Limb (tissue), 2 donors: ENCODE measurements around the gene PHF20.
"Not testable (repeated sequence)": the region's sequence is repeated elsewhere in the genome, so short reads cannot be mapped to it uniquely, and the experiment has no call there.

ENCODE experiments used
- DNase-seq, 2 donors: peaks; one replicate each; pipeline ENCODE4 v3.0.0-alpha.2; 2016; ENCODE audit errors: extremely low spot score in 2 of 2

The PHF20 gene

DNA sequence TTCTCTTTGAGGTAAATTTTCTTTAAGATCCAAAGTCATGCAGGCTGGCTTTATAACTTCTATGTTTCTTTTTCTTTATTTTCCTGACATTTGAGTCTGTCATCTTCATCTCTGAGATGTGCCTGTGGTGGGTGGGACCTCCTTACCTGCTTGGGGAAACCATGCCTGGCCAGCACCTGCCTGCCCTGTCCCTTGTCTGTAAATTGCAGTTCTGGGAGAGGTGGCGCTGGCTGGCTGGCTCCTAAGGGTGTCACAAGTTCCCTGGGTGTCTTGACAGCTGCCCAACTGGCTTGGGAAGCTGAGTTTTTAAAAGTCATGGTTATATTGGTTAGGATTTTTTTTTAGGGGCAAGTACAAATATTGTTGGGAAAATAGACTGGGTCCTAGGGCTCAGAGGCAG lies 146.2 kb downstream of the PHF20 start:
- no peak for DNase-seq

DNA sequence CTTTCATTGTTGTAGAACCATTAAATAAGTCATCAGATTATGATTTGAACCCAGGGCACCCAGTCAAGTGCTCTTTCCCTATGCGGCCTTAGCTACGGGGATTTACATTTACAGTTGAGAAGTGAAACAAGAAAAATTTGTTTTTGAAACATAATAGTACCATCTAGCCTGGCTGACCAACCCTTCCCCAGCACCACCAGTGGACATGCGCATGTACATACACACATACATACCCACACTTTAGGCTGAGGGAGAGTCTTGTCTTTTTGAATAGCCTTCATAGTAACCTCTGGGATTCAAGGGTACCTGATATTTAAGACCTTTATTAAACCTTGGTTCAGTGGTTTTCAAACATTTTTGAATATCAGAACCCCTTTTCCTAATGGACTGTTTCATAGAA lies 148.7 kb downstream of the PHF20 start:
- no peak for DNase-seq

DNA sequence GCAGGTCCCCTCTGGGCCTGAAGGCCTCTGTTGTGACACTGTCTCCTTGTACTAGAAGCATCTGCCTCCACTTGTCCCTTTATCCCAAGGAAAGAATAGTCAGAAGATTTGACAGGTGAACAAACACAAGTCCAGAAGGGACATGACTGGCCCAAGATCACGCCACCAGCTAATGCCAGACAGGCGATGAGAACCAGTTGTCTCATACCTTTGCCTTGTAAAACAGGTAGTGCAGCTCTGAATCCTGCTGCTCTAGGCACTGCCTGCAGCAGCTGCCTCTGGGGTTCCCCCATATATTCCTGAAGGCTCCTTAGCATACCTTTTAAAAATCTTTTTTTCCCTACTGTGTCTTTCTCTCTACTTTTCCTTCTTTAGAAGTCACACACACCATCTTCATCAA lies 157.5 kb downstream of the PHF20 start:
- DNase-seq = no peak

GRCh38 chr20:35934050-35934449 lies 162.2 kb downstream of the PHF20 start:
- no peak for DNase-seq

DNA sequence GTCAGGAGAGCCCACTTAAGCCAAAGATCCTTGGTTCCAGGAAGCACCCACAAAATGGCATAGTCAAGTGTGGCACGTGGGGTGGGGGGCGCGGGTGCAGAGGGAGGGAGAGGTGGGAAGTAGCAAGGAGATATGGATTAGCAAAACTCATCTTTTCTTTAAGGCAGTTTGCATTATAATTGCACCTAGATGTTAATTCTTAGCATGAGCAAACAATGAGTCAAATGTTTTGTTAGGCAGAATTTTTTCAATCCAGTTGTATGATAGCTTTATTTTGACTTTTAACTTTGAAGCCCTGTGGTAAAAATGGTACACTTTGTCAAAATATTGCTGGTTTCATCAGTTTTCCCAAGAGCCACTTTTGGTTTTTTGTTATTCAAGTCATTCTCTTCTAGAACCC lies 167.4 kb downstream of the PHF20 start:
- no peak for DNase-seq

DNA sequence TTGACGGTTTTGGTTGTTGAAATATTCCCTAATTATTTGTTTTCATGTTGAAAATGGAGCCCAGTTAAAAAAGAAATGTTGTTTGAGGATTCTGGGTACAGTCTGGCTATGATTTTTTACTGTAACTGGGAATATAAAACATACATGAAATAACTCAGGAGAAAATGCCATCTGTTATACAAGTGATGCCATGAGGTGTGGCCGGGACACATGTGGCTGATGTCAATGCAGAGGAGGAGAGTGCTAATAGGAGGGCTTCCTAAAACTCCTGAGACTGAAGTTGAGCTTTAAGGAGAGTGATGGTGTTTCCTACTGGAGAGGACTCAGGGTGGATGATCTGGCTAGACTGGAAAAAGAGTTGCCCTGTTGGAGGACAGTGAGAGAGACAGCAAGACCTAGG lies 169.8 kb downstream of the PHF20 start:
- no peak for DNase-seq

- DNase-seq = no peak
Observed at GRCh38 chr20:35942243-35942642, 170.4 kb downstream of the PHF20 start.

GRCh38 chr20:35947489-35947888 lies 175.7 kb downstream of the PHF20 start:
- no peak for DNase-seq

DNA sequence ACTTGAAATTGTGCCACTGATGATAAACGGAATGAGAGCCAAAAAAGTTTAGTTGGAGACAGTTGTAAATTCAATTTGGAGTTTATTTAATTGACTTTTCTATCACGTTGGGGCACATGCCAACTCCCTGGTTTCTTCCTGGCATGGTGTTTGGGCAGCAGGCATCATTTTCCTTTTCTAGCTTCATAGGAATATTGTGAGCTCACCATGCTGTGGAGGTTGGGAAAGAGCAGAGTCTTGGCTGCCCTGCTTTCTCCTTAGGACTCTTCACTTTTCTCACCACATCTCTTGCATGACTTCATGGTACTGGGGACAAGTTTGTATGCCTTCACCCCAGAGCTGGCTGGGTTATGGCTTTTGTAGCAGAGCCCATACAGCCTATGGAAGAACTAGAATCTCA lies 176.1 kb downstream of the PHF20 start:
- DNase-seq = no peak

GRCh38 chr20:35950093-35950492 lies 178.3 kb downstream of the PHF20 start:
- no peak for DNase-seq

DNA sequence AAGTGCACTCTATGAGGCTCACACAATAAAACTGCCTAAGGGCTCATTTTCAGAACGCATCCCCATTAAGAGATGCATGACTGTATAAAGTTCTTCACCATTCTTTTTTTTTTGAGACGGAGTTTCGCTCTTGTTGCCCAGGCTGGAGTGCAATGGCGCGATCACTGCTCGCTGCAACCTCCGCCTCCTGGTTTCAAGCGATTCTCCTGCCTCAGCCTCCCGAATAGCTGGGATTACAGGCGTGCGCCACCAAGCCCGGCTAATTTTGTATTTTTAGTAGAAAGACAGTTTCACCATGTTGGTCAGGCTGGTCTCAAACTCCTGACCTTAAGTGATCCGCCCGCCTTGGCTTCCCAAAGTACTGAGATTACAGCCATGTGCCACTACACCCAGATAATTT lies 180.3 kb downstream of the PHF20 start:
- not testable (repeated sequence) for DNase-seq

DNA sequence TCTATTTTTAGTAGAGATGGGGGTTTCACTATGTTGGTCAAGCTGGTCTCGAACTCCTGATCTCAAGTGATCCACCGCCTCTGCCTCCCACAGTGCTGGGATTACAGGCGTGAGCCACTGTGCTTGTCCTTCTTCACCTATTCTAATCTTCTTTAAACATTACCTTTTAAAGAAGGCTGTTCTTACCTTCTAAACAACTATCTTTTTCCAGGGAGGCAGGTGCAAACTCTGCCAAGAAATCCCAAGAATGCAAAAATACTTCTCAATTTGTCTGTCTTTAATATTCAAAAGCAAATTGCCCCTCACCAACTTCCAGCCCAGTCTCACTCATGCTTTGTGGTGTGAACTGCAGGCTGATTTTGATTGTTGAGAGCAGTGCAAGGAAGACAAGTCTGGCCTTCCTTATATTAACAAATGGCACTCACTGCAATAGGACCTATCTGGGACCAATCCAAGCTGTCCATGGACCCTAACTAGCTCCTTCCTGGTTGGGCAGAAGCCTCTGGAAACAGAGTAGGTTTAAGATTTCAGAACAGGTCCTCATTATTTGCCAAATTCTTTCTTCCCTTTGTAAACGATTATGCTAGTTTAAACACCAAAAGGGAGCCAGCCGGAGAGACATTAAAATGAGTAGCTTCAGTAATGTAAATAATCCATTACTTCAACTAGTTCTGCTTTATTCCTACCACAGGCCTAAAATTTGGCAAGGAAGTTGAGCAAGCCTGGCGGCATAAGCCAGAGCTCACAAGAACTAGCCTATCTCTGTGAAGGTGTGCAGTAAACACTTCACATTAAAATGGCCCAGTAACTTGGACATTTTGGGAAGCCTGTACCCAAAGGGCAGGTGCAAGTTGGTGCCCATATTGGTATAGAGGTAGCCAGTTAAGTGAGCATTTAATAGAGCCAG lies 180.9 kb downstream of the PHF20 start:
- DNase-seq = no peak

- DNase-seq = peak; percentile 18 to 76
Observed at GRCh38 chr20:35953387-35954199, 181.8 kb downstream of the PHF20 start.

DNA sequence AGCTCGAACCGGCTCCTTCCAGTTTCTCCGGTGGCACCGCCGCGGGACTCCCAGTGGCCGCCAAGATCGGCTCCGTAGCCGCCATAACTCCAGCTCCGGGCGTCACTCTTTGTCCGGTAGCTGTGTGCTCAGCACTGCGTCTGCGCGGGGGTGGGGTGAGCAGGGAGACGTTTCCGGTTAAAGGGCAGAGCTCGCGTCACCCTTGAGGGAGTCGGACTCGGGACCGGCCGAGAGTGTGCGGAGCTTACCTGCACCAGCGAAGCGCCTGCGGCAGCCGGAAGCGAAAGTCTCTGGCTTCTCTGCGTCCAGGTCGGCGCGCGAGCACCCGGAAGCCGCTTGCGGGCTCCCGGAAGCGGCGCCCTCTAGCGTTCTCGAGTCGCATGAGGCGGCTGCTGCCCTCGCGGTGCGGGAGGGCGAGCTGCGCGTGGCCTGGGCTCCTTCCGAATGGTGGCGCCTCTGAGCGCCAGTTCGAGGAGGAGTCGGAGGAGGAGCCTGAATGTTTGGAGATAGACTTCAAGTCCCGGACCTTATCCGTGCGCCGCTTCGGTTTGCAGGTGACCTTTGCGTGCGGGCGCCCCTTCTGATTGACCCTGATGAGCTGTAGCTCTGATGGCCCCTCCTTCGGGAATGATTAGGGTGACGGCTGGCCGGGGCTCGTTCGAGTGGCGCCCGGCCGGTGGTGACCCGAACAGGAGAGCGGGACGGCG lies 182.5 kb downstream of the PHF20 start, which contains the start of gene SCAND1:
Gene SCAND1, minus strand, starts transcription at position 303 of the 707 bp plus-strand sequence. Its CDS starts 218 bp downstream, at position 85.
- peak; percentile 97 to 98 for DNase-seq

DNA sequence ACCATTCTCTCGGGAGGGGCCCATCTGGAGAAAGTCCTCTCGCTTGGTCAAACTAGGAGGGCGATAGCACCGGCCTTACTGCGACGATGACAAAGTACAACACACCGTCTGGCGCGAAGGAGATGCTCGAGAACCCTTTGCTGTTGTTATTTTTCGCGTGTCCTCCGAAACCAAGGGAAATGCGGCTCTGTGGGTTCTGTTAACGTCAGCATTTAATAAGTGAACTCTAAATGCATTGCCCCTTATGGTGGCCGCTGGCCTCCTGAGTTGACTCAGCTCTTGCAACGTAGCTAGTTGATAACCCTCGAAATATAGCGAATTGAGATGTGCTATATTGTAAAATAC lies 183.1 kb downstream of the PHF20 start:
- no peak for DNase-seq

- DNase-seq = no peak
Observed at GRCh38 chr20:35956616-35957015, 184.8 kb downstream of the PHF20 start.

- not testable (repeated sequence) for DNase-seq
Observed at GRCh38 chr20:35959291-35959690, 187.5 kb downstream of the PHF20 start.

GRCh38 chr20:35963878-35964277 lies 192.1 kb downstream of the PHF20 start:
- DNase-seq = no peak

DNA sequence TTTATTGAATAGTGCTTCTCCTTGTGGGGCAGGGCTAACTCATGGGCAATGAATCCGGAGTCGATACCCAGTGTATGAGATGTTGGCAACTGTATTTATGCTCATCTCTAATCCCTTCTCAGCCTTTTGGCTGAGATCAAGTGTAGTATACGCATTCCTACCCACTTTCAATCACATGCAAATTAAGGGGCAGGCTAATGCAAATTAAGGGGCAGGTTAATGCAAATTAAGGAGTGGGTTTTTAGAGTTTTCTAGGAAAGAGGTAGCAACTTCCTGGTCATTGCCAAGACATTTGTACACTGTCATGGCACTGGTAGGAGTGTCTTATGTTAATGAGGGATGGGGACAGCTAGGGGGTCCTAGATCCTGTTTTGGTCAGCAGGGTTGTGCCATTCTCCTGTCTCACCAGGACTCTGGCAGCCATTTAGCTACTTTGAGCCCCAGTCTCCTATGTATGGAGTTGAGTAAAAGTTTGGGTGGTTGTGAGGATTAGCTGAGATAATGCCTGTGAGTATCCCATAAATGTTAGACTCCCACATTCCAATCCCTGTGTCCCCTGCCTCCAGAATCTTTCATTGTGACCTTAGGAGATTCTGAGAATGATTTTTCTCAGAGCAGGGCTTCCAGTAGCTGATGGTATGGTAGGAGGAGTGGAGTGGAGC lies 196.3 kb downstream of the PHF20 start, which contains the start of gene CNBD2:
Gene CNBD2, plus strand, starts transcription at position 612 of the 662 bp plus-strand sequence. CDS start 173 bp downstream, outside the sequence.
- DNase-seq = no peak

DNA sequence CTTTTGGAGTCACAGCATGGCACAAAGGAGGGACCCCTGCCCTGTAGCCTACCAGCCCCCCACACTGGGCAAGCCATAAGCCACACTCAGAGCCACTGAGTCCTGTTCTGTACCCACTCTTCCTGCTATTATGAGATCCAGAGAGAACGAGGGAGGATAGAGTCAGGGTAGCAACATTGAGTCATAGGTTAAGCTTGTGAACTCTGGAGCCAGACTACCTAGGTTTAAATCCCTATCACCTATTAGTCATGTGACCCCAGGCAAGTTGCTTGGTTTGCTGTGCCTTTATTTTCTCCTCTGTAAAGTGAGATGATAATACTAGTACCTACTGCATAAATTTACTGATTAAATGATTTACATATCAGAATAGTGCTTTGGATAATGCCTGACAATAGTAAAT lies 197.1 kb downstream of the PHF20 start:
- no peak for DNase-seq

GRCh38 chr20:35971981-35972380 lies 200.2 kb downstream of the PHF20 start:
- DNase-seq = no peak
